ENCODE data around the gene PRDM4. TPM values are rescaled to one million over a fixed set of nuclear protein-coding genes. Genes with fewer than 3 reads are reported as not detected.
A peak's percentile ranks its signal among the peaks of the same experiment; 100 is the strongest.
"Not testable (repeated sequence)": the region's sequence is repeated elsewhere in the genome, so short reads cannot be mapped to it uniquely, and the experiment has no call there.

Gene PRDM4
- total and polyA plus RNA-seq, 10 donors: 8.2 to 38.4 (median 28.9) TPM

GRCh38 chr12:107734139-107734538 lies 26.8 kb downstream of the PRDM4 start:
- Histone ChIP-seq H3K4me1 (peaks cover 0 to 39% (median 5%) of the 10 kb centered on the region in 6 donors), H3K9me3 (no peaks in the 10 kb centered on the region), H3K36me3 (peaks cover 12 to 72% (median 63%) of the 10 kb centered on the region in 6 donors), H3K27ac (peak overlapping the region in 1 of 8 donors; percentile 83), H3K4me3 (no peak overlapping the region), H3K27me3 (replicated peaks in 1 of 7) (no peaks in the 10 kb centered on the region)
- WGBS, 5 donors: 79 to 95% (median 84%) methylated on average over 5 of the region's 5 CpGs
- DNase-seq: no peak
- TF ChIP-seq CTCF (IDR thresholded peaks at IDR 0.05 in 8 of 11, conservative IDR thresholded peaks at IDR 0.05 in 3 of 11) (no peak), POLR2AphosphoS5 (IDR thresholded peaks at IDR 0.05) (no peak), POLR2A (IDR thresholded peaks at IDR 0.05) (no peak)
- intact Hi-C loops (cut with DNase I; ENCODE audit: low total_unique reads): no loop called here

- no peaks in the 10 kb centered on the region for H3K9me3 ChIP-seq
- WGBS, 5 donors: 86 to 95% (median 87%) methylated on average over 3 of the region's 3 CpGs
- H3K4me1 ChIP-seq: peaks cover 0 to 28% (median 5%) of the 10 kb centered on the region in 6 donors
- H3K36me3 ChIP-seq: peaks cover 12 to 54% (median 46%) of the 10 kb centered on the region in 6 donors
- peak overlapping the region in 7 of 8 donors; percentile 9 to 83 (median 64) for H3K27ac ChIP-seq
- H3K4me3 ChIP-seq: no peak overlapping the region
- no peak for DNase-seq
- H3K27me3 ChIP-seq (replicated peaks in 1 of 7): no peaks in the 10 kb centered on the region
- no peak for TF ChIP-seq CTCF (IDR thresholded peaks at IDR 0.05 in 8 of 11, conservative IDR thresholded peaks at IDR 0.05 in 3 of 11)
- no peak for TF ChIP-seq POLR2AphosphoS5 (IDR thresholded peaks at IDR 0.05)
- TF ChIP-seq POLR2A (IDR thresholded peaks at IDR 0.05): no peak
- intact Hi-C loops (cut with DNase I; ENCODE audit: low total_unique reads): no loop called here
Observed at GRCh38 chr12:107732365-107732764, 28.6 kb downstream of the PRDM4 start.

GRCh38 chr12:107731366-107731765 lies 29.6 kb downstream of the PRDM4 start:
- intact Hi-C loops (cut with DNase I; ENCODE audit: low total_unique reads): no loop called here
- Histone ChIP-seq H3K27me3 (replicated peaks in 1 of 7) (no peaks in the 10 kb centered on the region), H3K27ac (peak overlapping the region in 7 of 8 donors; percentile 9 to 83 (median 64)), H3K4me3 (no peak overlapping the region), H3K9me3 (peaks cover 0 to 4% (median 0%) of the 10 kb centered on the region in 8 donors), H3K36me3 (peaks cover 12 to 44% (median 36%) of the 10 kb centered on the region in 6 donors), H3K4me1 (peaks cover 0 to 18% (median 2%) of the 10 kb centered on the region in 6 donors)
- no peak for DNase-seq
- 71 to 81% (median 73%) methylated on average over 4 of the region's 4 CpGs for WGBS, 5 donors
- TF ChIP-seq POLR2AphosphoS5 (IDR thresholded peaks at IDR 0.05) (peak in 1 of 3 donors; percentile 83), CTCF (IDR thresholded peaks at IDR 0.05 in 8 of 11, conservative IDR thresholded peaks at IDR 0.05 in 3 of 11) (no peak)

- WGBS, 5 donors: 85 to 100% (median 88%) methylated on average over 4 of the region's 4 CpGs
- Histone ChIP-seq H3K4me3 (no peak overlapping the region), H3K27ac (peak overlapping the region in 6 of 8 donors; percentile 23 to 83 (median 64)), H3K4me1 (peaks cover 0 to 15% (median 2%) of the 10 kb centered on the region in 6 donors), H3K9me3 (peaks cover 0 to 4% (median 0%) of the 10 kb centered on the region in 8 donors), H3K27me3 (replicated peaks in 1 of 7) (no peaks in the 10 kb centered on the region), H3K36me3 (peaks cover 12 to 38% (median 32%) of the 10 kb centered on the region in 6 donors)
- TF ChIP-seq POLR2A (IDR thresholded peaks at IDR 0.05) (no peak), CTCF (IDR thresholded peaks at IDR 0.05 in 8 of 11, conservative IDR thresholded peaks at IDR 0.05 in 3 of 11) (no peak), POLR2AphosphoS5 (IDR thresholded peaks at IDR 0.05) (no peak)
- DNase-seq: no peak
- intact Hi-C loops (cut with DNase I; ENCODE audit: low total_unique reads): no loop called here
Observed at GRCh38 chr12:107730618-107731341, 30.2 kb downstream of the PRDM4 start.

GRCh38 chr12:107727742-107728141 lies 33.2 kb downstream of the PRDM4 start:
- H3K27me3 ChIP-seq (replicated peaks in 1 of 7); intact Hi-C loops (cut with DNase I; ENCODE audit: low total_unique reads): not testable (repeated sequence)
- no CpG with 5 or more reads among the region's 1 CpG for WGBS, 5 donors

GRCh38 chr12:107727327-107727726 lies 33.6 kb downstream of the PRDM4 start:
- DNase-seq; H3K9me3 ChIP-seq; H3K27ac ChIP-seq; H3K27me3 ChIP-seq (replicated peaks in 1 of 7); intact Hi-C loops (cut with DNase I; ENCODE audit: low total_unique reads); H3K4me3 ChIP-seq: not testable (repeated sequence)
- WGBS, 5 donors: 28 to 44% (median 41%) methylated on average over 1 of the region's 1 CpG
- peaks cover 0 to 12% (median 0%) of the 10 kb centered on the region in 6 donors for H3K36me3 ChIP-seq
- H3K4me1 ChIP-seq: peaks cover 0 to 15% (median 2%) of the 10 kb centered on the region in 6 donors

More at GRCh38 chr12:107727742-107728141, 33.2 kb downstream of the PRDM4 start:
- DNase-seq, H3K4me3 ChIP-seq, H3K9me3 ChIP-seq, H3K27ac ChIP-seq: not testable (repeated sequence)
- Histone ChIP-seq H3K36me3 (peaks cover 0 to 12% (median 3%) of the 10 kb centered on the region in 6 donors), H3K4me1 (peaks cover 0 to 15% (median 2%) of the 10 kb centered on the region in 6 donors)
